CD4-positive, alpha-beta T cell treated with Interleukin-4 for 4 hours (primary cell): ENCODE results near the gene PALD1.

Experiments
- DNase-seq: peaks from one replicate; pipeline ENCODE4 v3.0.0-alpha.2; 2020

Gene PALD1

GRCh38 chr10:70508912-70509756, 30.6 kb downstream of the PALD1 start:
- DNase-seq = no peak

GRCh38 chr10:70509757-70510147, 31.2 kb downstream of the PALD1 start:
- no peak for DNase-seq

- no peak for DNase-seq
These were observed 31.9 kb downstream of the PALD1 start for GRCh38 chr10:70510453-70510852.

GRCh38 chr10:70510904-70511303, 32.3 kb downstream of the PALD1 start:
- no peak for DNase-seq

- DNase-seq = no peak
These were observed 33.6 kb downstream of the PALD1 start for GRCh38 chr10:70512149-70512639.

GRCh38 chr10:70513848-70514309, 35.3 kb downstream of the PALD1 start:
- no peak for DNase-seq

GRCh38 chr10:70514591-70514990, 36.0 kb downstream of the PALD1 start:
- no peak for DNase-seq

GRCh38 chr10:70515035-70515667, 36.6 kb downstream of the PALD1 start:
- no peak for DNase-seq

GRCh38 chr10:70518695-70519094, 40.1 kb downstream of the PALD1 start:
- DNase-seq = no peak

- DNase-seq = no peak
These were observed 44.5 kb downstream of the PALD1 start for GRCh38 chr10:70523057-70523456.

- no peak for DNase-seq
These were observed 45.0 kb downstream of the PALD1 start for GRCh38 chr10:70523549-70523948.

GRCh38 chr10:70528314-70528713, 49.7 kb downstream of the PALD1 start:
- no peak for DNase-seq

GRCh38 chr10:70528741-70529362, 50.3 kb downstream of the PALD1 start:
- DNase-seq = no peak

- no peak for DNase-seq
These were observed 51.3 kb downstream of the PALD1 start for GRCh38 chr10:70529848-70530247.

GRCh38 chr10:70530315-70530714, 51.7 kb downstream of the PALD1 start:
- no peak for DNase-seq

GRCh38 chr10:70532554-70533188, 54.1 kb downstream of the PALD1 start:
- DNase-seq = no peak

- DNase-seq = no peak
These were observed 54.6 kb downstream of the PALD1 start for GRCh38 chr10:70533189-70533558.

GRCh38 chr10:70534281-70534680, 55.7 kb downstream of the PALD1 start:
- no peak for DNase-seq

- DNase-seq = no peak
These were observed 56.4 kb downstream of the PALD1 start for GRCh38 chr10:70535001-70535400.

- no peak for DNase-seq
These were observed 56.9 kb downstream of the PALD1 start for GRCh38 chr10:70535451-70535850.

GRCh38 chr10:70536196-70536861, 57.8 kb downstream of the PALD1 start:
- DNase-seq = no peak

- no peak for DNase-seq
These were observed 59.0 kb downstream of the PALD1 start for GRCh38 chr10:70537398-70538194.
